VCaP (cell line): Measurements from ENCODE around the gene AKR1C4.
"Not testable (repeated sequence)": the region's sequence is repeated elsewhere in the genome, so short reads cannot be mapped to it uniquely, and the experiment has no call there.

ENCODE experiments used
- H3K27ac ChIP-seq: fragments of 450-650 bp; 2 replicates; pipeline ENCODE4 v1.5.1; 2017
- TF ChIP-seq, protein P1 (sequence below): fragments of 450-650 bp; conservative IDR thresholded peaks from 2 replicates; pipeline ENCODE4 v1.5.1; 2017; ENCODE audit warnings: mild to moderate bottlenecking, moderate library complexity

The AKR1C4 gene

GRCh38 chr10:5206799-5207198, 10.2 kb downstream of the AKR1C4 start:
- TF ChIP-seq, protein P1, sequence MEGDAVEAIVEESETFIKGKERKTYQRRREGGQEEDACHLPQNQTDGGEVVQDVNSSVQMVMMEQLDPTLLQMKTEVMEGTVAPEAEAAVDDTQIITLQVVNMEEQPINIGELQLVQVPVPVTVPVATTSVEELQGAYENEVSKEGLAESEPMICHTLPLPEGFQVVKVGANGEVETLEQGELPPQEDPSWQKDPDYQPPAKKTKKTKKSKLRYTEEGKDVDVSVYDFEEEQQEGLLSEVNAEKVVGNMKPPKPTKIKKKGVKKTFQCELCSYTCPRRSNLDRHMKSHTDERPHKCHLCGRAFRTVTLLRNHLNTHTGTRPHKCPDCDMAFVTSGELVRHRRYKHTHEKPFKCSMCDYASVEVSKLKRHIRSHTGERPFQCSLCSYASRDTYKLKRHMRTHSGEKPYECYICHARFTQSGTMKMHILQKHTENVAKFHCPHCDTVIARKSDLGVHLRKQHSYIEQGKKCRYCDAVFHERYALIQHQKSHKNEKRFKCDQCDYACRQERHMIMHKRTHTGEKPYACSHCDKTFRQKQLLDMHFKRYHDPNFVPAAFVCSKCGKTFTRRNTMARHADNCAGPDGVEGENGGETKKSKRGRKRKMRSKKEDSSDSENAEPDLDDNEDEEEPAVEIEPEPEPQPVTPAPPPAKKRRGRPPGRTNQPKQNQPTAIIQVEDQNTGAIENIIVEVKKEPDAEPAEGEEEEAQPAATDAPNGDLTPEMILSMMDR: no peak
- no peak overlapping the region for H3K27ac ChIP-seq

- not testable (repeated sequence) for H3K27ac ChIP-seq
Measured at GRCh38 chr10:5209776-5210175, 13.1 kb downstream of the AKR1C4 start.

- H3K27ac ChIP-seq: not testable (repeated sequence)
Measured at GRCh38 chr10:5210261-5210660, 13.6 kb downstream of the AKR1C4 start.

GRCh38 chr10:5211696-5212536, 15.3 kb downstream of the AKR1C4 start:
- TF ChIP-seq, protein P1: no peak
- no peak overlapping the region for H3K27ac ChIP-seq

DNA sequence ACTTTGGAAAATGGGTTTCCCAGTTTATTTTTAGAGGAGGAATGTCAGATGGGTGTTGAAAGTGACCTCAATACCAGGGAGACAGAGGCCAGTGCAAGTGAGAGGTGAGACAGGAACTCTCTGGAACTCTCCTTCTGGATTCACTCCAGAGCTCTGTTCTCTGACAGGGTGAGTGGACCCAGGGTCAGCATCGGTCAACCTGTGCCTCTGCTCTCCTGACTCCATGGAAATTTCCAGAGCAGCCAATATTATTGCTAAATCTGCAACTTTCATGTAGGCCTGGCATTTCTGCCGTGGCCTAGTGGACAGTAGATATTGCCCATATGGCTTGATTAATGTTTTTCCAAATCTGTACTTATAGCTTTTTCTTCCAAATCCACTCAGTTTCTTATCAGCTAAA, 20.2 kb downstream of the AKR1C4 start:
- H3K27ac ChIP-seq: no peak overlapping the region
- TF ChIP-seq, protein P1: no peak

- H3K27ac ChIP-seq: no peak overlapping the region
- TF ChIP-seq, protein P1: no peak
Measured at GRCh38 chr10:5219262-5219661, 22.6 kb downstream of the AKR1C4 start.

GRCh38 chr10:5222942-5223341, 26.3 kb downstream of the AKR1C4 start:
- not testable (repeated sequence) for H3K27ac ChIP-seq

DNA sequence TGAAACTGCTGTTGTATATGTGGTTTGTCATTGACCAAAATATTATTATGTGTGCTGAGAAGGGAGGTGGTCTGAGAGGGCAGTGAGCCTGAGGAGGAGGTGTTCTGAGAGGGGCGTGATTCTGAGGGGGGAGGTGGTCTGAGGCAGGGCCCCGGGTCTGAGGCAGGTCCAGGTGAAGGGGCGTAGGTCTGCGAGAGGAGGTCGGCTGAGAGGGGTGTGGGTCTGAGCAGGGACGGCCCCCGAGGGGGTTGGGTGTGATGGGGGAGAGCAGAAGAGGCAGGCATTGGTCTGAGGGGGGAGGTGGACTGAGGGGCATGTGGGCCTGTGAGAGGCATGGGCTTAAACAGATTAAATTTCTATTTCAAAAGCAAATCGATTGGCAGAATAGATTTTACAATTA, 32.4 kb downstream of the AKR1C4 start:
- H3K27ac ChIP-seq: no peak overlapping the region
- TF ChIP-seq, protein P1: no peak

- no peak overlapping the region for H3K27ac ChIP-seq
- TF ChIP-seq, protein P1: no peak
Measured at GRCh38 chr10:5233324-5233723, 36.7 kb downstream of the AKR1C4 start.
